Fibroblast of villous mesenchyme (primary cell): Measurements from ENCODE around the gene UACA. TPM values are rescaled to one million over a fixed set of nuclear protein-coding genes. Genes with fewer than 3 reads are reported as not detected.

ENCODE experiments used
- DNase-seq: peaks from one replicate; pipeline ENCODE4 v3.0.0-alpha.2; 2010; ENCODE audit warnings: low read depth
- H3K4me3 ChIP-seq: 2 replicates; pipeline ENCODE4 v1.5.1; 2011; ENCODE audit warnings: low read depth, mild to moderate bottlenecking, low read length
- total RNA-seq: library from RNA; depleted of rRNA; stranded (reverse); fragments of >200 nt; gene quantifications from 2 replicates; pipeline ENCODE4 v1.2.3, GENCODE V29; 2012
- TF ChIP-seq, protein P1 (sequence below): IDR thresholded peaks from 2 replicates; pipeline ENCODE4 v1.5.1; 2012; ENCODE audit warnings: low read depth, mild to moderate bottlenecking, low read length; ENCODE audit not compliant: insufficient read depth

The UACA gene
- total RNA-seq, 1 donor: 160 TPM

DNA sequence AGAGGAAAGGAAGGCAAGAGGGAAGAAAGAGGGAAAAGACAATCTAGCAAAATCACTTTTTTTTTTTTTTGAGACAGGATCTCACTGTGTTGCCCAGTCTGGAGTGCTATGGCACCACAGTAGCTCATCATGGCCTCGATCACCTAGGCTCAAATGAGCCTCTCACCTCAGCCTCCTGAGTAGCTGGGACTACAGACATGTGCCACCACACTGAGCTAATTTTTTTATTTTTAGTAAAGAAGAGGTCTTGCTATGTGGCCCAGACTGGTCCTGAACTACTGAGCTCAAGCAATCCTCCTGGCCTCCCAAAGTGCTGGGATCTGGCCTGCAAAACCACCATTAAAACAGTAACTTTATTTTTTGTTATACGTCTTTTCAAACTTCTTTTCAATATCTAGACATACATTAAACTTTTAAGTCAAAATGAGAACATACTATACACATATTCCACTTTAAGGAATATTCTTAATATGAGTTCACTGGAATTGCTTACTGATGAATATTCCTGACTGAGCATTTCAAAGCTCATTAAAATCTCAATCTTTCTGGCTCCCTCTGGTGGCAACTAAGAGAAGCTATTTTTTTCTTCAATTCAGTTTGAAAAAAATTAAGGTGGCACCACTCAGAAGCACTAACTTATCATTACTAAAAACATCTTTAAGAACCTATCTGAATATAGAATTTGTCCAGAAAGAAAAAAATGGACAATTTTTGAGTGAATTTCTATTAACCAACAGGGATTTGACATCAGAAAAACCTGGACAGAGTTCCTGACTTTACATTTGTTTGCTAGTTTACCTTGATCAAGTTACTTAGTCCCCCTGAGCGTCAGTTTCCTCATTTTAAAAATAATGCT, 40.9 kb downstream of the UACA start:
- TF ChIP-seq, protein P1, sequence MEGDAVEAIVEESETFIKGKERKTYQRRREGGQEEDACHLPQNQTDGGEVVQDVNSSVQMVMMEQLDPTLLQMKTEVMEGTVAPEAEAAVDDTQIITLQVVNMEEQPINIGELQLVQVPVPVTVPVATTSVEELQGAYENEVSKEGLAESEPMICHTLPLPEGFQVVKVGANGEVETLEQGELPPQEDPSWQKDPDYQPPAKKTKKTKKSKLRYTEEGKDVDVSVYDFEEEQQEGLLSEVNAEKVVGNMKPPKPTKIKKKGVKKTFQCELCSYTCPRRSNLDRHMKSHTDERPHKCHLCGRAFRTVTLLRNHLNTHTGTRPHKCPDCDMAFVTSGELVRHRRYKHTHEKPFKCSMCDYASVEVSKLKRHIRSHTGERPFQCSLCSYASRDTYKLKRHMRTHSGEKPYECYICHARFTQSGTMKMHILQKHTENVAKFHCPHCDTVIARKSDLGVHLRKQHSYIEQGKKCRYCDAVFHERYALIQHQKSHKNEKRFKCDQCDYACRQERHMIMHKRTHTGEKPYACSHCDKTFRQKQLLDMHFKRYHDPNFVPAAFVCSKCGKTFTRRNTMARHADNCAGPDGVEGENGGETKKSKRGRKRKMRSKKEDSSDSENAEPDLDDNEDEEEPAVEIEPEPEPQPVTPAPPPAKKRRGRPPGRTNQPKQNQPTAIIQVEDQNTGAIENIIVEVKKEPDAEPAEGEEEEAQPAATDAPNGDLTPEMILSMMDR: peak; percentile 71
- no peak overlapping the region for H3K4me3 ChIP-seq
- DNase-seq: peak; percentile 79

DNA sequence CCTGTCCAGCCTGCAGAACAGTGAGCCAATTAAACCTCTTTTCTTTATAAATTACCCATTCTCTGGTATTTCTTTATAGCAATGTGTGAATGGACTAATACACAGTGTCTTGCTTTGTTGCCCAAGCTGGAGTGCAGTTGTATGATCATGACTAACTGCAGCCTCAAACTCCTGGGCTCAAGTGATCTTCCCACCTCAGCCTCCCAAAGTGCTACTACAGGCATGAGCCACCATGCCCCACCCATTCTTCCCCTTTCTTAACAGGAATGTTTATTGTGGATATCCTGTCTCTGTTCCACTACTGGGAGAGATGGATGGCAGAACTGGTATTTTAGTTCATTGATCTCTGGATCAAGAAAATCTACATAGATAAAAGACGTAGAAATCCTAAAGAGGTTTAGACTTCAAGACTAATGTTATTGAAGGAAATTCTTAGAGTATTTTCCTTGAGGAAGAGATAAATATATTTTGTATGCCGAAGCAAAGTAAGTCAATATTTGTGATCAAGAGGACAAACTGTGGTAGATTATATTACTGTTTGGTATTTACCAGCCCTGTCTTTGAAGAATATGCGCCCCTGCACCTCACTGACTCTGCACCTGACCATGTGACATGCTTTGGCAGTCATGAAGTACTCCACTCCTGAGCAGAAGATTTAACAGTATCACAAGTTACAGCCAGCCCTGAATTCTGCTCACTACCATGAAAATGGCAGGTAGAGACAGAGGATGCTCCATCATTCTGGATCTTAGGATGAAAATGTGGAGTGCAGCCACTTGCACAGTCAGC, 42.9 kb downstream of the UACA start:
- no peak for DNase-seq
- TF ChIP-seq, protein P1: no peak
- H3K4me3 ChIP-seq: no peak overlapping the region

DNA sequence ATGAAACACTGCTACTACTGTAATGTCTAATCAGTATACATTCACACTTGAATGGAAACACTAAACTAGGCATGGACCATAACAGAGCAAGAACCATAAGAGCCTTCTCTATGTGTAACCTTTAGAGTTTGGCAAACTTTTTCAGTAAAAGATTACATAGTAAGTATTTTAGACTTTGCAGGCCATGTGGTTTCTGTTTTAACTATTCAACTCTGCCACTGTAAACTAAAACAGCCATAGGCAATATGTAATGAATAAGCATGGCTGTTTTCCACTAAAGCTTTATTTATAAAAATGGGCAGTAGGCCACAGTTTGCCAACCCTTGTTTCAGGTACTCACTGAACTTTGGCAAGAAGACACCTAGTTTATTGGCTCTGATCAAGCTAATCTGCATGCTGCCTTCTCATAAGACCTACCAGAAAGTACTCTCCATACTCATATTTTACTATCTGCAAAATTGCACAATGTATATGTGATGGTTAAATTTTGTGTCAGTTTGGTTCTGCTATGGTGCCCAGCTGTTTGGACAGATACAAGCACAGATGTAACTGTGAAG, 46.0 kb downstream of the UACA start:
- TF ChIP-seq, protein P1: no peak
- peak; percentile 68 for DNase-seq
- no peak overlapping the region for H3K4me3 ChIP-seq

DNA sequence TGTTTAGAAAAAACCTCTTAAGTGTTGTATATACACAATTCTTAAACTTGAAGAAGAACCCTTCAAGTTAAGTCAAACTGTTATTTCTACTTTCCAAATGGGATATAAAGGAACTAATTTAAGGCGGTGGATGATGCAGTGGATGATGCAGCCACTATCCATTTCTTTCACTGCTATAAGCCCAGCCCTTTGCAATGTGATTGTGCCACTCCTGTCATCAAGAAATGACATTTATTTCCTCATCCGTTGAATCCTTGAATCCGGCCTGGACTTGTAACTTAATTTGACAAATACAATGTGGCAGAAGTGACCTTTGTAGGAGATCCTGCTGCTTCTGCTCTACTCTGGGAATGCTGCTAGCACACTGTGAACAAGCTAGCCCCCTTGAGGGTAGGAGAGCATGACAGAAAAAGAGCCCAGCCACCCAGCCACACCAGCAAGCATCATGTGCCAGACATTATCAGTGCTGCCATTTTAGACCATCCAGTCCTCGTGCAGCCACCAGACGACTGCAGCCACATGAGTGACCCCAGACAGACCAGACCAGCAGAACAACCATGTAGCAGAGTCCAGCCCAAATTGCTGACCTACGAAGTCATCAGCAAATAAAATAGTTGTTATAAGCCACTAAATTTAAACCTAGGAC, 47.4 kb downstream of the UACA start:
- H3K4me3 ChIP-seq: no peak overlapping the region
- DNase-seq: no peak
- TF ChIP-seq, protein P1: no peak

DNA sequence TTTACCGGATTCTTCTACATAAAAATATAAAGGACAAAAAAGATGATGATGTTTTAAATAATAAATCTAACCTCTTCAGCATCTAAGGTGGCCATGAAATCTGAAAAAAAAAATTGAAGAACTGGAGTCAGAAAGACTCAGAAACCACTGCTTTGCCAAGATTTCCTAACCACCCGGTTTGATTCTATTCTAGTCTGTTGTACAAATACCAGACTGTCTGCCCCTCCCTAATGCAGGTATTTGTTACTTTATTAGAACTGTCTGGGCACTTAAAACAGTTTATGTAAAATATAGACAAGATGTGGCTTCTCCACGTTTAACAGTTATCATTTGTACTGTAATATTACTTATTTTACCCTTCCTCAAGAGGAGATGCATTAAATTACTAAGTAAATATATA, 48.8 kb downstream of the UACA start:
- TF ChIP-seq, protein P1: no peak
- no peak overlapping the region for H3K4me3 ChIP-seq
- no peak for DNase-seq

DNA sequence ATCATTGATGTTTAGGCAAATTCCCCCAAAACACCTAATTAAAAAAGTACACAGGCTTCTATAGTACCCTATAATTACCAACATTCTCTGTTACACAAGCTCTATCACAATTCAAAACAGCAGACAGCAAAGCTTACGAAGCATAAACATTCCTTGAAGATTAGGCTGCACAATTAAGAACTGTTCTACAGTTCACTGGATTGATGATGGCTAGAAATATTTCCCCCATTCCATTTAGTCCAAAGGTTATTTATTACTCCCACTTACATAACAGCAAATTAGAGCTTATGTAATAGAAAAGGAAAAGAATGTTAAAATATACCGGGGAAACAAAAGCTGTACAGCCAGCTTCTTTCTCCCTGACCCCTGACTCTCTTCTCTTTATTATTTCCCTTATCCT, 49.3 kb downstream of the UACA start:
- peak; percentile 71 for DNase-seq
- TF ChIP-seq, protein P1: no peak

More for the DNA sequence above, 49.3 kb downstream of the UACA start:
- no peak overlapping the region for H3K4me3 ChIP-seq
